H1 (cell line): ENCODE measurements around the gene PLCH2. TPM values are rescaled to one million over a fixed set of nuclear protein-coding genes. Genes with fewer than 3 reads are reported as not detected.
A peak's percentile ranks its signal among the peaks of the same experiment; 100 is the strongest.
"Not testable (repeated sequence)": the region's sequence is repeated elsewhere in the genome, so short reads cannot be mapped to it uniquely, and the experiment has no call there.

Source experiments
- CTCF ChIA-PET: fragments of 300-600 bp; sonication (Branson Sonifier 250); formaldehyde crosslinking; loops from one replicate; lab custom pipeline; 2021; ENCODE audit not compliant: partially characterized antibody; lab: Charles Lee
- POLR2A ChIA-PET: fragments of 300-600 bp; sonication (Branson Sonifier 250); formaldehyde crosslinking; loops from one replicate; lab custom pipeline; 2021; ENCODE audit warnings: inconsistent platforms; ENCODE audit not compliant: partially characterized antibody; lab: Charles Lee
- DNase-seq, 2 experiments: peaks; one replicate each; pipeline versions ENCODE4 v3.0.0 to v3.0.0-alpha.2; 2010 to 2022; ENCODE audit warnings: low spot score in 2 of 2, low read depth in 1 of 2, mixed read lengths in 1 of 2
- FAIRE-seq: peaks from 2 replicates; lab custom pipeline; 2011; peaks lifted over from hg19 to GRCh38; lab: Jason Lieb, UNC
- H2AFZ ChIP-seq: 2 replicates; pipeline ENCODE4 v1.8.1; 2012; ENCODE audit warnings: low read length, inconsistent platforms
- H2AK5ac ChIP-seq: 2 replicates; pipeline ENCODE4 v1.6.1; 2013; ENCODE audit warnings: low read depth, low read length
- H2BK120ac ChIP-seq: replicated peaks from 2 replicates; pipeline ENCODE3; 2013; ENCODE audit warnings: low read depth, low read length, inconsistent platforms
- H2BK12ac ChIP-seq: 2 replicates; pipeline ENCODE4 v1.6.1; 2013; ENCODE audit warnings: low read depth, low read length
- H2BK15ac ChIP-seq: 2 replicates; pipeline ENCODE4 v1.6.1; 2013; ENCODE audit warnings: low read length
- H2BK20ac ChIP-seq: 2 replicates; pipeline ENCODE4 v1.6.1; 2013; ENCODE audit warnings: low read length
- H2BK5ac ChIP-seq: 2 replicates; pipeline ENCODE4 v1.6.1; 2013; ENCODE audit warnings: low read depth, low read length
- H3K14ac ChIP-seq: 2 replicates; pipeline ENCODE4 v1.6.1; 2013; ENCODE audit warnings: inconsistent platforms; ENCODE audit not compliant: insufficient read length
- H3K18ac ChIP-seq: 2 replicates; pipeline ENCODE4 v1.6.1; 2013; ENCODE audit warnings: low read length; ENCODE audit errors: extremely low read depth
- H3K23ac ChIP-seq: 2 replicates; pipeline ENCODE4 v1.6.1; 2013; ENCODE audit warnings: inconsistent platforms; ENCODE audit not compliant: insufficient read length
- H3K23me2 ChIP-seq: 2 replicates; pipeline ENCODE4 v1.6.1; 2013; ENCODE audit warnings: low read depth, low read length
- H3K27ac ChIP-seq: 2 replicates; pipeline ENCODE4 v1.6.1; 2011; ENCODE audit warnings: low read depth, low read length, inconsistent platforms
- H3K27me3 ChIP-seq, 4 experiments: replicated peaks in 1 of 4; 1 replicate in 1 of 4; 2 replicates in 3 of 4; pipeline versions ENCODE4 v1.6.1 to v1.8.1; 2011 to 2013; ENCODE audit warnings: low read length in 3 of 4, mild to moderate bottlenecking in 3 of 4, inconsistent platforms in 2 of 4, mixed read lengths in 2 of 4, moderate library complexity in 1 of 4; ENCODE audit not compliant: control insufficient read depth in 3 of 4, insufficient read depth in 3 of 4; ENCODE audit errors: extremely low read depth in 1 of 4
- H3K36me3 ChIP-seq, 4 experiments: 2 replicates each; pipeline versions ENCODE4 v1.6.1 to v1.8.1; 2011 to 2013; ENCODE audit warnings: mild to moderate bottlenecking in 4 of 4, low read length in 3 of 4, moderate library complexity in 2 of 4, control low read depth in 1 of 4, inconsistent platforms in 1 of 4; ENCODE audit not compliant: insufficient read depth in 4 of 4, control insufficient read depth in 2 of 4
- H3K4ac ChIP-seq: replicated peaks from 2 replicates; pipeline ENCODE3; 2013; ENCODE audit warnings: low read length, low read depth, mixed read lengths, inconsistent platforms; ENCODE audit not compliant: insufficient read length
- H3K4me1 ChIP-seq, 4 experiments: replicated peaks in 1 of 4; 1 replicate in 1 of 4; 2 replicates in 3 of 4; pipeline versions ENCODE4 v1.6.1 to v1.8.1; 2011 to 2013; ENCODE audit warnings: low read length in 3 of 4, inconsistent platforms in 2 of 4, mixed read lengths in 1 of 4; ENCODE audit not compliant: insufficient read depth in 4 of 4, control insufficient read depth in 3 of 4
- H3K4me2 ChIP-seq, 2 experiments: 2 replicates each; pipeline versions ENCODE4 v1.6.1 to v1.8.1; 2011 to 2013; ENCODE audit warnings: low read depth in 2 of 2, low read length in 2 of 2, control low read depth in 1 of 2, inconsistent platforms in 1 of 2, mild to moderate bottlenecking in 1 of 2; ENCODE audit not compliant: insufficient read depth in 1 of 2
- H3K4me3 ChIP-seq, 4 experiments: fragments of 200-600, 300-600 bp in 1 of 4; sonication (generic), shearing (Covaris generic), sonication (Bioruptor Twin) in 1 of 4; 2 replicates each; pipeline versions ENCODE4 v1.5.1 to v1.8.1; 2011 to 2016; ENCODE audit warnings: low read length in 4 of 4, low read depth in 3 of 4, control low read depth in 2 of 4, inconsistent platforms in 2 of 4, mild to moderate bottlenecking in 2 of 4, mixed read lengths in 1 of 4, moderate library complexity in 1 of 4; ENCODE audit not compliant: insufficient read depth in 2 of 4; ENCODE audit errors: extremely low read depth in 1 of 4
- H3K56ac ChIP-seq: replicated peaks from 2 replicates; pipeline ENCODE3; 2013; ENCODE audit warnings: low read depth, mild to moderate bottlenecking, mixed read lengths, low read length, inconsistent platforms; ENCODE audit not compliant: insufficient read length
- H3K79me1 ChIP-seq: 2 replicates; pipeline ENCODE4 v1.6.1; 2013; ENCODE audit warnings: low read depth, low read length, control low read depth
- H3K79me2 ChIP-seq, 2 experiments: 2 replicates each; pipeline versions ENCODE4 v1.6.1 to v1.8.1; 2012 to 2013; ENCODE audit warnings: low read length in 2 of 2, mild to moderate bottlenecking in 2 of 2, inconsistent platforms in 1 of 2; ENCODE audit not compliant: insufficient read depth in 2 of 2, control insufficient read depth in 1 of 2
- H3K9ac ChIP-seq, 4 experiments: replicated peaks in 1 of 4; 1 replicate in 1 of 4; 2 replicates in 3 of 4; pipeline versions ENCODE4 v1.6.1 to v1.8.1; 2011 to 2013; ENCODE audit warnings: low read depth in 3 of 4, low read length in 3 of 4, control low read depth in 2 of 4, mild to moderate bottlenecking in 2 of 4, moderate library complexity in 2 of 4, inconsistent platforms in 1 of 4; ENCODE audit errors: extremely low read depth in 1 of 4
- H3K9me3 ChIP-seq, 2 experiments: 2 replicates each; pipeline versions ENCODE4 v1.6.1 to v1.8.1; 2012 to 2013; ENCODE audit warnings: mild to moderate bottlenecking in 2 of 2, moderate library complexity in 2 of 2, control low read depth in 1 of 2, inconsistent platforms in 1 of 2, low read depth in 1 of 2, low read length in 1 of 2, mixed read lengths in 1 of 2; ENCODE audit not compliant: insufficient read depth in 2 of 2
- H4K20me1 ChIP-seq, 2 experiments: replicated peaks in 1 of 2; 2 replicates each; pipeline versions ENCODE3 to v1.8.1; 2011 to 2013; ENCODE audit warnings: inconsistent platforms in 2 of 2, low read length in 2 of 2, mild to moderate bottlenecking in 1 of 2; ENCODE audit not compliant: insufficient read depth in 2 of 2, control insufficient read depth in 1 of 2
- H4K5ac ChIP-seq: 2 replicates; pipeline ENCODE4 v1.6.1; 2013; ENCODE audit warnings: low read length, low read depth, mixed read lengths, inconsistent platforms; ENCODE audit not compliant: insufficient read length
- H4K8ac ChIP-seq: 2 replicates; pipeline ENCODE4 v1.8.0; 2013; ENCODE audit warnings: mild to moderate bottlenecking, moderate library complexity, low read length, inconsistent platforms; ENCODE audit not compliant: insufficient read depth; ENCODE audit errors: extremely low read depth
- H4K91ac ChIP-seq: replicated peaks from 2 replicates; pipeline ENCODE3; 2013; ENCODE audit warnings: low read length, mixed read lengths, inconsistent platforms; ENCODE audit not compliant: insufficient read length
- WGBS, 2 experiments: shearing (Covaris generic) in 1 of 2; methylation state at CpG; one replicate each; pipeline versions ENCODE4 v1.1.6 to v1.1.7; 2013 to 2015; ENCODE audit warnings: low lambda C conversion rate in 2 of 2, mixed read lengths in 2 of 2, inconsistent platforms in 1 of 2, low coverage in 1 of 2, missing lambda C conversion rate in 1 of 2; ENCODE audit not compliant: insufficient replicate concordance in 2 of 2, insufficient coverage in 1 of 2, insufficient read length in 1 of 2; ENCODE audit errors: extremely low coverage in 1 of 2, missing lambda C conversion rate in 1 of 2; 5-methylcytosine and 5-hydroxymethylcytosine counted together
- polyA plus RNA-seq, 7 experiments: library from polyadenylated mRNA; depleted of rRNA in 3 of 7; stranded (reverse) in 5 of 7; unstranded in 2 of 7; fragments of >200 nt in 5 of 7; fragments of 200-250 nt in 2 of 7; gene quantifications; 1 replicate in 5 of 7; 2 replicates in 1 of 7; 4 replicates in 1 of 7; pipeline versions ENCODE4 v1.2.1 to v1.2.3, GENCODE V29; 2011 to 2013; ENCODE audit warnings: missing spikeins in 2 of 7, mixed read lengths in 2 of 7
- total RNA-seq: library from RNA; stranded (reverse); fragmentation: NEBNext Ultra II Directional; extraction: Animal tissue kit (Norgen Biotek cat#: 25700); gene quantifications from 2 replicates; pipeline ENCODE4 v1.2.1, GENCODE V29; 2021

PLCH2 gene
- total and polyA plus RNA-seq, 2 of the 8 experiments (the other 6 are each of a cell fraction or from before 2014, with no cell fraction given): 0.14 to 0.19 TPM

- H3K56ac ChIP-seq, H4K91ac ChIP-seq, H3K14ac ChIP-seq, H3K9ac ChIP-seq, H3K79me2 ChIP-seq, H3K79me1 ChIP-seq, H3K36me3 ChIP-seq, H3K9me3 ChIP-seq, H2BK15ac ChIP-seq, H4K20me1 ChIP-seq, H2AFZ ChIP-seq, H2BK120ac ChIP-seq, POLR2A ChIA-PET, H3K27ac ChIP-seq, H2BK12ac ChIP-seq, H3K23ac ChIP-seq, H3K27me3 ChIP-seq, H3K4me2 ChIP-seq, H3K23me2 ChIP-seq, DNase-seq, H2BK20ac ChIP-seq, H3K18ac ChIP-seq, H2AK5ac ChIP-seq, H3K4ac ChIP-seq, H2BK5ac ChIP-seq, H3K4me3 ChIP-seq, H4K5ac ChIP-seq: not testable (repeated sequence)
- Histone ChIP-seq H4K8ac (0 out of 2 replicates have a peak overlapping the region, but pooled peaks have one; percentile 25), H3K4me1 (peaks cover 0 to 17% (median 12%) of the 10 kb centered on the region in 4 experiments; a peak in 6 of 7 replicates)
- CTCF ChIA-PET: interaction anchor here (1.0 to 3.7 kb wide), 2 partner anchors 11 to 25 kb away, joined by 4 to 27 read pairs; partner anchors contain the start of gene PANK4
- FAIRE-seq: peak; percentile 7
- WGBS, 2 experiments: 90% methylated on average over 8 of the region's 12 CpGs; no CpG with 5 or more reads in 1 of the 2 experiments
Observed at GRCh38 chr1:2550309-2550861, 74.3 kb downstream of the PLCH2 start.

GRCh38 chr1:2551544-2551943, 75.5 kb downstream of the PLCH2 start:
- H2AFZ ChIP-seq, H2BK120ac ChIP-seq, FAIRE-seq, H3K18ac ChIP-seq, H3K9ac ChIP-seq, H3K4me2 ChIP-seq, H3K4ac ChIP-seq, DNase-seq, H3K79me2 ChIP-seq, H3K14ac ChIP-seq, H3K36me3 ChIP-seq, H4K91ac ChIP-seq, H4K5ac ChIP-seq, H3K23ac ChIP-seq, H3K23me2 ChIP-seq, H2AK5ac ChIP-seq, H3K79me1 ChIP-seq, H2BK15ac ChIP-seq, H3K27me3 ChIP-seq, H3K9me3 ChIP-seq, H2BK5ac ChIP-seq, POLR2A ChIA-PET, H3K27ac ChIP-seq, H3K56ac ChIP-seq, H4K8ac ChIP-seq, CTCF ChIA-PET, H2BK20ac ChIP-seq, H2BK12ac ChIP-seq, H4K20me1 ChIP-seq, H3K4me3 ChIP-seq: not testable (repeated sequence)
- H3K4me1 ChIP-seq: peaks cover 0 to 20% (median 9%) of the 10 kb centered on the region in 4 experiments; a peak in 6 of 7 replicates
- 96% methylated on average over 6 of the region's 9 CpGs; no CpG with 5 or more reads in 1 of the 2 experiments for WGBS, 2 experiments
